Limb (tissue), 2 donors: ENCODE measurements around the gene ATF2.
"Not testable (repeated sequence)": the region's sequence is repeated elsewhere in the genome, so short reads cannot be mapped to it uniquely, and the experiment has no call there.

Source experiments
- DNase-seq, 2 donors: peaks; one replicate each; pipeline ENCODE4 v3.0.0-alpha.2; 2016; ENCODE audit errors: extremely low spot score in 2 of 2

ATF2 gene

GRCh38 chr2:175097297-175097696 lies 70.7 kb downstream of the ATF2 start:
- DNase-seq: no peak

GRCh38 chr2:175084117-175084516 lies 83.9 kb downstream of the ATF2 start:
- DNase-seq: not testable (repeated sequence)

- DNase-seq: no peak
Measured at GRCh38 chr2:175080479-175080878, 87.5 kb downstream of the ATF2 start.

- no peak for DNase-seq
Measured at GRCh38 chr2:175076272-175076671, 91.7 kb downstream of the ATF2 start.

- no peak for DNase-seq
Measured at GRCh38 chr2:175074478-175074877, 93.5 kb downstream of the ATF2 start.

GRCh38 chr2:175068534-175068933 lies 99.5 kb downstream of the ATF2 start:
- DNase-seq: no peak

GRCh38 chr2:175066411-175066810 lies 101.6 kb downstream of the ATF2 start:
- DNase-seq: no peak

GRCh38 chr2:175064797-175065196 lies 103.2 kb downstream of the ATF2 start:
- DNase-seq: no peak

GRCh38 chr2:175063741-175064140 lies 104.3 kb downstream of the ATF2 start:
- DNase-seq: no peak

- DNase-seq: no peak
Measured at GRCh38 chr2:175062787-175063585, 105.0 kb downstream of the ATF2 start.

- no peak for DNase-seq
Measured at GRCh38 chr2:175057078-175057685, 110.8 kb downstream of the ATF2 start.

- DNase-seq: no peak
Measured at GRCh38 chr2:175055993-175056392, 112.0 kb downstream of the ATF2 start.

- no peak for DNase-seq
Measured at GRCh38 chr2:175054340-175054739, 113.7 kb downstream of the ATF2 start.

GRCh38 chr2:175049661-175050060 lies 118.3 kb downstream of the ATF2 start:
- DNase-seq: no peak

GRCh38 chr2:175048275-175048674 lies 119.7 kb downstream of the ATF2 start:
- DNase-seq: no peak

GRCh38 chr2:175039490-175039889 lies 128.5 kb downstream of the ATF2 start:
- no peak for DNase-seq

- no peak for DNase-seq
Measured at GRCh38 chr2:175039031-175039430, 129.0 kb downstream of the ATF2 start.

- no peak for DNase-seq
Measured at GRCh38 chr2:175037941-175038340, 130.1 kb downstream of the ATF2 start.

GRCh38 chr2:175036582-175037018 lies 131.4 kb downstream of the ATF2 start:
- DNase-seq: peak in 1 of 2 donors; percentile 23

GRCh38 chr2:175035806-175036205 lies 132.2 kb downstream of the ATF2 start:
- no peak for DNase-seq

GRCh38 chr2:175034716-175035115 lies 133.3 kb downstream of the ATF2 start:
- no peak for DNase-seq

- DNase-seq: peak in 1 of 2 donors; percentile 59
Measured at GRCh38 chr2:175030380-175031271, 137.4 kb downstream of the ATF2 start.
